GM18868 (cell line): ENCODE data around the gene ZNF57.
"Not testable (repeated sequence)": the region's sequence is repeated elsewhere in the genome, so short reads cannot be mapped to it uniquely, and the experiment has no call there.

Source experiments
- ATAC-seq: cut with Tn5 transposase; IDR thresholded peaks from one replicate; pipeline ENCODE4 v1.9.1; 2021; ENCODE audit warnings: mild to moderate bottlenecking, moderate library complexity; ENCODE audit not compliant: unreplicated experiment

Gene ZNF57

GRCh38 chr19:2900296-2901252, at the start of gene ZNF57:
TSS of gene ZNF57 (plus strand) at chr19:2900928. CDS start at chr19:2901046, 118 bp downstream.
- ATAC-seq = peak; percentile 87

DNA sequence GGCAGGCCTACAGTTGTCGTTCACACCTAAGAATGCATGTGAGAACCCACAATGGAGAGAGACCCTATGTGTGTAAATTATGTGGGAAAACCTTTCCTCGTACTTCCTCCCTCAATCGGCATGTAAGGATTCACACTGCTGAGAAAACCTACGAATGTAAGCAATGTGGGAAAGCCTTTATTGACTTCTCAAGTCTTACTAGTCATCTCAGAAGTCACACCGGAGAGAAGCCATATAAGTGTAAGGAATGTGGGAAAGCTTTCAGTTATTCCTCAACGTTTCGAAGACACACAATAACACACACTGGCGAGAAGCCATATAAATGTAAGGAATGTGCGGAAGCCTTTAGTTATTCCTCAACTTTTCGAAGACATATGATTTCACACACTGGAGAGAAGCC, 48.1 kb upstream of the ZNF57 start:
- no peak for ATAC-seq

GRCh38 chr19:2853015-2853606, 47.6 kb upstream of the ZNF57 start:
- ATAC-seq = no peak

GRCh38 chr19:2854849-2855248, 45.9 kb upstream of the ZNF57 start:
- ATAC-seq = no peak

- no peak for ATAC-seq
Observed at GRCh38 chr19:2856457-2857050, 44.2 kb upstream of the ZNF57 start.

DNA sequence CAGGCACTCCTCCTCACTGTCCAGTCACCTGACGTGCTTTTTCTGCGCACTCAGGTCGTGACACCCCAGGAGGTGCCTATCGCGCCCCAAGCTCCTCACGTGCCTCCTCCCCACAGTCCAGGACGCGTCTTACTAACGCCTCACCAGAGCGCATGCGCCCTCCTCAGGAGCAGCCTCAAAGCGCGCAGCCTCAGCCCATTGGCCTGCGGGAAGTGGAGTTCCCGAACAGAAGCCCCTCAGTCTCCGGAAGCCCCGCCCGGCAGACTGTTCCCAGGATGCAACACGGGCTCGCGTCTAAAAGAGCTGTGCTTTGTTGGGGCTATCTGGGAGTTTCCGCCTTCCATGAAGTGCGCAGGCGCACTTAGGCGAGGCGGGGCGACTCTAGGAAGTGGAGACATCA, 41.9 kb upstream of the ZNF57 start:
- no peak for ATAC-seq

GRCh38 chr19:2863816-2864215, 36.9 kb upstream of the ZNF57 start:
- no peak for ATAC-seq

GRCh38 chr19:2865334-2866100, 35.2 kb upstream of the ZNF57 start:
- ATAC-seq = no peak

DNA sequence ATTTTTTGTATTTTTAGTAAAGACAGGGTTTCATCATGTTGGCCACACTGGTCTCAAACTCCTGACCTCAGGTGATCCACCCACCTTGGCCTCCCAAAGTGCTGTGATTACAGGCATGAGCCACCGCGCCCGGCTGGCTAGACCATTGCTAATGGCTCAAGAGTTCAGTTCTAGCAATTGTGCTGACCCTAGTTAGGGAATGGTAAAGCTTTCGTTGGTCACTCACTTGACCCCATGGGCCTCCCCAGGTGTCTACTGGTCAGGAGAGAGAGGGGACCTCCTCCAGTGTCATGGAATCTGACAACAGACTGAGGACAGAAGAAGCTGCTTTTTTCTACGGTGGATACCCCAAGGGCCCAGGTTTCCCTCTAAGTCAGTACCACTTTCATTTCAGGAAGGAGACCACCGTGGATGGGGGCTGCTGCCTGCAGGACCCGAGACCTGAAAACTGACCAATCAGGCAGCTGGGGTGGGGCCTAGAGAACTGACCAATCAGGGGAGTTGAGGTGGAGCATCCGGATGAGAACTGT, 34.2 kb upstream of the ZNF57 start:
- no peak for ATAC-seq

DNA sequence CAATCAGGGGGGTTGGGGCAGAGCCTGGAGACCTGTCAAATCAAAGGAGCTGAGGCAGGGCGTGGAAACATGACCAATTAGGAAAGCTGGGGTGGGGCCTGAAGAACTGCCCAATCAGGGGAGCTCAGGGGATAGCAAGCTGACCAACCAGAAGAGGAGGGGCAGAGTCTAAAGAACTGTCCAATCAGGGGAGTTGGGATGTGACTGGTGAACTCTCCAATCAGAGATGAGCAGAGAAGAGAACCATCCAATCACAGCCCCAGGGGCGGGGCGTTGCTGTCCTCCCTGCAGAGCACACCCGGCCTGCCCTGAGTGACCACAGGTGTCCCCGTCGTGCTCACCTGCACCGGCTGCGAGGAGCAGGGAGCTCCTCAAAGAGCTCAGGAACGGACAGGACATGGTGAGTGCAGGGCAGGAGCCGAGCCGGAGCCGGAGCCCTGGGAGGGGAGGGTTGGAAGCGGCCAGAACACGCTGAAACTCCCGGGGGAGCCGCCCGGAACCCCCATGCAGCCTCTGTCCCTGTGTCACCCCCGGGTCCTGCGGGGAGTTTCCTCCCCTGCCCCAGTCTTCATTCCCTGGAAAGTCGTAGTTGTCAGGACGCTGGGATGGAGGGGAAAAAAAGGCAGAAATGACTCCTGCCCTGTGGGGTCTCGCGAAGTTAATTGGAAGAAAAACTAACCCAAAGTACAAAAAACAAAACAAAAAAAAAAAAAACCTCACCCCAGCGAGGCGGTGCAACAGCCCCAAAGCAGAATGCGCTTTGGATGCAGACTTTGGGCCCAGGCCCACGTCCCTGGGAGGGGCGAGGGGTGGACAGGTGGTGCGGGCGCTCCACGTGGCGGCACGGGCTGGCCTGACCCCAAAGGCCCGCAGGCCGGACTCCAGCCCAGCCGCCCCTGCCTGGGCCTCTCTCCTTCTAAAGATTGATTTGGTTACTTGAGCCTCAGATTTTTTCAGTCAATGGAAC, 33.4 kb upstream of the ZNF57 start, which contains the start of gene ZNF556:
TSS of gene ZNF556 (plus strand) at position 311 of the 967 bp plus-strand sequence. CDS start at position 398, 87 bp downstream.
- ATAC-seq = no peak

DNA sequence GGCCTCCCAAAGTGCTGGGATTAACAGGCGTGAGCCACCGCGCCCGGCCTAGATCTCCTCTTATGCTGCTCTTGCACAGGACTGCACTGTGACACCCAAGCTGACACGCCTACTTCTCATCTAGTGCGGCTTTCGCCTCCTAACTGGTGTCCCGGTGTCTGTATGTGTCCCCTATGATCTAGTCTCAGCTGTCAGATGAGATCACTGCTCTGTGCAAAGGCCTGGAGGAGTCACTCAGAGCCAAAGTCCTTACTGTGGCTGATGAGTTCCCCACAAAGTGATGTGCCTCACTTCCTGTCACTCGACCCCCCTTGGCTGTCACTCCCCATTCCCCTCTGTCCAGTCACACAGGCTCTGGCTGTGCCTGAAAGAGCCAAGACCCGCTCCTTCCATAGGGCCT, 31.1 kb upstream of the ZNF57 start:
- ATAC-seq = no peak

GRCh38 chr19:2872175-2872574, 28.6 kb upstream of the ZNF57 start:
- not testable (repeated sequence) for ATAC-seq

DNA sequence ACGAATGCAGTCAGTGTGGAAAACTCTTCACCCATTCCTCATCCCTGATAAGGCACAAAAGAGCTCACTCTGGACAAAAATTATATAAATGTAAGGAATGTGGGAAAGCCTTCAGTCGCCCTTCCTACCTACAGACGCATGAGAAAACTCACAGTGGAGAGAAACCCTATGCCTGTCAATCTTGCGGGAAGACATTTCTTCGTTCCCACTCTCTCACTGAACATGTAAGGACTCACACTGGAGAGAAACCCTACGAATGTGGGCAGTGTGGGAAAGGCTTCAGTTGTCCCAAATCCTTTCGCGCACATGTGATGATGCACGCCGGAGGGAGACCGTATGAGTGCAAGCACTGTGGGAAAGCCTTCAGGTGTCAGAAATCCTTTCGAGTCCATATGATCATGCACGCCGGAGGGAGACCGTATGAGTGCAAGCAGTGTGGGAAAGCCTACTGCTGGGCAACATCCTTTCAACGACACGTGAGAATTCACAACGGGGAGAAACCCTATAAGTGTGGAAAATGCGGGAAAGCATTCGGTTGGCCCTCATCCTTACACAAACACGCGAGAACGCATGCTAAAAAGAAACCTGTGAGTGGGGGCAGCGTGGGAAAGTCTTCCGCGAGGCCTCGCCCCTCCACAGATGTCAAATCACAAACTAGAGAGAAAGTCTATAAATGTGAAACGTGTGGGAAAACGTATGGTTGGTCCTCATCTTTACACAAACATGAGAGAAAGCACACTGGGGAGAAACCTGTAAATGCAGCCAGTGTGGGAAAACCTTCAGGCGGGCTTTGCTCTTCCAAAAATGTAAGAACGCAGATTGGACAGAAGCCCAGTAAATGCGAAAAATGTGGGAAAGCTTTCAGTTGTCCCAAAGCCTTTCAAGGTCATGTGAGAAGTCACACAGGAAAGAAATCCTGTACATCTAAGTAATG, 23.1 kb upstream of the ZNF57 start:
- no peak for ATAC-seq

GRCh38 chr19:2883686-2884439, 16.9 kb upstream of the ZNF57 start:
- no peak for ATAC-seq

GRCh38 chr19:2885736-2886135, 15.0 kb upstream of the ZNF57 start:
- no peak for ATAC-seq

DNA sequence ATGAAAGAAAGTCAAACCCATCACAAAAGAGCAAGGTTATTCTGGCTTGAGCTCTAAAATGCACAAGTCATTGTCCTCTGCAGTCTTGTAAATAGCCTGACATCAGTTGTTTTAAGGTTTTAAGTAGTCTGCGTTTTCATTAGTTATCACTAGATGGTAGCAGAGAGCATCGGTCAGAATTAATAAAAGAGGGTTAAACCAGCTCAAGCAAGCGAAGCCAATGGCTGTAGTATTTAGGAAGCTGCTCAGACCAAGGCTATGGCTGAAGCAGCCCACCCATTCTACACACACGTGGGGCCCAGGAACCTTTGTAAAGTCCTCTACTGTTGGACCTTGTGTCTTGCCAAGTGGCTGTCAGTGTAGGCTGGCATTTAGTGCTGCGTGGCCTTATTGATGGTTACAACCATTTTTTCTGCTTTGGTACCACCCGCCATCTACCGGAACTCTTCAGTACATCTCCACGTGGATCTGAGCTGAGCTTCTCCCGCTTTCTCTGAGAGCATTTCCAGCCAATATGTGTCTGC, 13.3 kb upstream of the ZNF57 start:
- ATAC-seq = no peak

DNA sequence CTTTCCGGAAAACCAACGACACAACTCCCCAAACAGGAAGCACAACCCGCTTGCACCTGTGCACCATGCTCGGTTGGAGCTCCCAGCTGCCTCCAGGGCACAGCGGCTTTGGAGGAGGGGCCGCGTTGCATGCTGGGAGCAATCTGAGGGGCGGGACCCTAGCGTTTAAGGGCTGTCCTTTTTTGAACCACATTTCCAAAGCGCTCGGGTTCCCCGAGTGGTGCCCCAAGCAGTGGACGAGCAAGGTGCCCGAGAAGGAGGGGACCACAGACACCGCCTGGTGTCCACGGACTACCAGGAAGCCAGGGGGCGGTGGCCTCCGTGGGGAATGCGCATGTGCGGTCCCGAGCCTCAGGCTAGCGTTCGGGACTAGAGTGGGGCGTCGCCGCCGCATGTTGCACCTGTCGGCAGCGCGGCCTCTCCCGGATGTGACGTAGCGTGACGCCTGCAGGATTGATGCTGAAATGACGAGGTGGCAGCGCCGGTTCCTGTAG, 11.9 kb upstream of the ZNF57 start:
- no peak for ATAC-seq
